Central memory CD8-positive, alpha-beta T cell (primary cell): ENCODE results near the gene PRX.

ENCODE experiments used
- ATAC-seq: fragments of 150-1000 bp; cut with Tn5 transposase; replicated peaks from 2 replicates; pipeline ENCODE4 v1.10.0; 2022; ENCODE audit warnings: mild to moderate bottlenecking, moderate FRiP score, moderate number of reproducible peaks; ENCODE audit not compliant: poor library complexity, severe bottlenecking; ENCODE audit errors: extremely low read depth
- DNase-seq, 2 donors: peaks; one replicate each; pipeline ENCODE4 v3.0.0; 2021; ENCODE audit warnings: low spot score in 2 of 2
- H3K27ac Mint-ChIP-seq: one replicate; pipeline ENCODE4 v1.8.0; 2022; ENCODE audit warnings: low read depth, mild to moderate bottlenecking, moderate library complexity, mixed read lengths
- H3K27me3 Mint-ChIP-seq: one replicate; pipeline ENCODE4 v1.8.0; 2022; ENCODE audit warnings: mixed read lengths
- H3K36me3 Mint-ChIP-seq: one replicate; pipeline ENCODE4 v1.8.0; 2022; ENCODE audit warnings: mild to moderate bottlenecking, moderate library complexity, mixed read lengths; ENCODE audit not compliant: insufficient read depth
- H3K4me1 Mint-ChIP-seq: one replicate; pipeline ENCODE4 v1.8.0; 2022; ENCODE audit warnings: mixed read lengths
- H3K4me3 Mint-ChIP-seq: one replicate; pipeline ENCODE4 v1.8.0; 2022; ENCODE audit warnings: mild to moderate bottlenecking, moderate library complexity, mixed read lengths
- H3K9me3 Mint-ChIP-seq: one replicate; pipeline ENCODE4 v1.8.0; 2022; ENCODE audit warnings: mixed read lengths

The PRX gene

GRCh38 chr19:40369797-40370196 is 43.4 kb downstream of the PRX start:
- no peaks in the 10 kb centered on the region for H3K27me3 Mint-ChIP-seq
- peaks cover 7% of the 10 kb centered on the region for H3K36me3 Mint-ChIP-seq
- no peak overlapping the region for H3K4me3 Mint-ChIP-seq
- no peak overlapping the region for H3K27ac Mint-ChIP-seq
- H3K9me3 Mint-ChIP-seq: no peaks in the 10 kb centered on the region
- no peak for DNase-seq
- no peak for ATAC-seq
- H3K4me1 Mint-ChIP-seq: peaks cover 5% of the 10 kb centered on the region

GRCh38 chr19:40367577-40368434 is 45.4 kb downstream of the PRX start:
- H3K9me3 Mint-ChIP-seq: no peaks in the 10 kb centered on the region
- DNase-seq: no peak
- H3K4me3 Mint-ChIP-seq: no peak overlapping the region
- no peak overlapping the region for H3K27ac Mint-ChIP-seq
- peaks cover 13% of the 10 kb centered on the region for H3K4me1 Mint-ChIP-seq
- ATAC-seq: no peak
- peaks cover 2% of the 10 kb centered on the region for H3K36me3 Mint-ChIP-seq
- no peaks in the 10 kb centered on the region for H3K27me3 Mint-ChIP-seq

GRCh38 chr19:40366697-40367561 is 46.2 kb downstream of the PRX start:
- Mint-ChIP-seq H3K4me1 (peaks cover 18% of the 10 kb centered on the region), H3K4me3 (no peak overlapping the region), H3K27ac (no peak overlapping the region), H3K36me3 (peaks cover 2% of the 10 kb centered on the region), H3K27me3 (no peaks in the 10 kb centered on the region), H3K9me3 (no peaks in the 10 kb centered on the region)
- ATAC-seq: no peak
- DNase-seq: no peak

- Mint-ChIP-seq H3K9me3 (no peaks in the 10 kb centered on the region), H3K4me3 (peak overlapping the region; percentile 57), H3K27ac (no peak overlapping the region), H3K27me3 (no peaks in the 10 kb centered on the region), H3K4me1 (peaks cover 24% of the 10 kb centered on the region), H3K36me3 (peaks cover 2% of the 10 kb centered on the region)
- DNase-seq (no peak), ATAC-seq (no peak)
These were observed 47.4 kb downstream of the PRX start for GRCh38 chr19:40365613-40366401.

- Mint-ChIP-seq H3K27ac (no peak overlapping the region), H3K36me3 (peaks cover 1% of the 10 kb centered on the region), H3K4me1 (peaks cover 27% of the 10 kb centered on the region), H3K27me3 (no peaks in the 10 kb centered on the region), H3K4me3 (peak overlapping the region; percentile 57), H3K9me3 (no peaks in the 10 kb centered on the region)
- DNase-seq: no peak
- ATAC-seq: no peak
These were observed 48.2 kb downstream of the PRX start for GRCh38 chr19:40365010-40365409.

- Mint-ChIP-seq H3K4me1 (peaks cover 31% of the 10 kb centered on the region), H3K36me3 (no peaks in the 10 kb centered on the region), H3K27me3 (no peaks in the 10 kb centered on the region), H3K9me3 (no peaks in the 10 kb centered on the region), H3K27ac (peak overlapping the region; percentile 42), H3K4me3 (no peak overlapping the region)
- ATAC-seq (no peak), DNase-seq (no peak)
These were observed 50.1 kb downstream of the PRX start for GRCh38 chr19:40363069-40363468.

GRCh38 chr19:40362160-40362559 is 51.0 kb downstream of the PRX start:
- Mint-ChIP-seq H3K27ac (no peak overlapping the region), H3K9me3 (no peaks in the 10 kb centered on the region), H3K36me3 (no peaks in the 10 kb centered on the region), H3K4me3 (no peak overlapping the region), H3K27me3 (no peaks in the 10 kb centered on the region), H3K4me1 (peaks cover 39% of the 10 kb centered on the region)
- no peak for ATAC-seq
- DNase-seq: no peak

- peaks cover 50% of the 10 kb centered on the region for H3K4me1 Mint-ChIP-seq
- H3K27ac Mint-ChIP-seq: no peak overlapping the region
- no peak overlapping the region for H3K4me3 Mint-ChIP-seq
- H3K27me3 Mint-ChIP-seq: no peaks in the 10 kb centered on the region
- peaks cover 1% of the 10 kb centered on the region for H3K36me3 Mint-ChIP-seq
- H3K9me3 Mint-ChIP-seq: no peaks in the 10 kb centered on the region
- DNase-seq: no peak
- no peak for ATAC-seq
These were observed 52.4 kb downstream of the PRX start for GRCh38 chr19:40360708-40361241.

- Mint-ChIP-seq H3K4me1 (peaks cover 50% of the 10 kb centered on the region), H3K27ac (no peak overlapping the region), H3K9me3 (no peaks in the 10 kb centered on the region), H3K27me3 (no peaks in the 10 kb centered on the region), H3K4me3 (no peak overlapping the region), H3K36me3 (peaks cover 1% of the 10 kb centered on the region)
- ATAC-seq: no peak
- no peak for DNase-seq
These were observed 53.0 kb downstream of the PRX start for GRCh38 chr19:40360020-40360707.

- peak; percentile 49 for ATAC-seq
- no peak overlapping the region for H3K27ac Mint-ChIP-seq
These were observed 54.4 kb downstream of the PRX start for GRCh38 chr19:40358773-40359172.

GRCh38 chr19:40357640-40358039 is 55.5 kb downstream of the PRX start:
- H3K27me3 Mint-ChIP-seq: no peaks in the 10 kb centered on the region
- no peaks in the 10 kb centered on the region for H3K9me3 Mint-ChIP-seq
- DNase-seq (no peak), ATAC-seq (no peak)
- peaks cover 37% of the 10 kb centered on the region for H3K4me1 Mint-ChIP-seq
- H3K27ac Mint-ChIP-seq: no peak overlapping the region
- H3K4me3 Mint-ChIP-seq: no peak overlapping the region
- peaks cover 3% of the 10 kb centered on the region for H3K36me3 Mint-ChIP-seq

More at GRCh38 chr19:40358773-40359172, 54.4 kb downstream of the PRX start:
- Mint-ChIP-seq H3K4me1 (peaks cover 46% of the 10 kb centered on the region), H3K27me3 (no peaks in the 10 kb centered on the region), H3K9me3 (no peaks in the 10 kb centered on the region), H3K4me3 (no peak overlapping the region), H3K36me3 (peaks cover 2% of the 10 kb centered on the region)
- no peak for DNase-seq
